Liver (tissue), 9 donors: Measurements from ENCODE around the gene TNKS2. TPM values are rescaled to one million over a fixed set of nuclear protein-coding genes. Genes with fewer than 3 reads are reported as not detected.

Experiments
- DNase-seq: peaks from one replicate; pipeline ENCODE4 v3.0.0-alpha.2; 2017; ENCODE audit warnings: low spot score
- H3K27ac ChIP-seq, 2 donors: one replicate each; pipeline ENCODE4 v1.7.0; 2013; ENCODE audit warnings: inconsistent platforms in 2 of 2, low read length in 2 of 2, control low read depth in 1 of 2, low read depth in 1 of 2, mild to moderate bottlenecking in 1 of 2
- H3K27me3 ChIP-seq, 4 donors: one replicate each; pipeline versions ENCODE4 v1.6.1 to v1.7.0; 2013; ENCODE audit warnings: low read length in 3 of 4, inconsistent platforms in 1 of 4, mild to moderate bottlenecking in 1 of 4, moderate library complexity in 1 of 4; ENCODE audit not compliant: control insufficient read depth in 4 of 4, insufficient read depth in 4 of 4
- H3K36me3 ChIP-seq, 4 donors: one replicate each; pipeline versions ENCODE4 v1.6.1 to v1.7.0; 2013; ENCODE audit warnings: low read length in 3 of 4, mild to moderate bottlenecking in 3 of 4, low read depth in 1 of 4, moderate library complexity in 1 of 4; ENCODE audit not compliant: control insufficient read depth in 4 of 4, insufficient read depth in 3 of 4
- H3K4me1 ChIP-seq, 4 donors: one replicate each; pipeline versions ENCODE4 v1.6.1 to v1.7.0; 2013; ENCODE audit warnings: low read length in 3 of 4, mild to moderate bottlenecking in 3 of 4, moderate library complexity in 1 of 4; ENCODE audit not compliant: control insufficient read depth in 4 of 4, insufficient read depth in 4 of 4
- H3K4me3 ChIP-seq, 3 donors: one replicate each; pipeline versions ENCODE4 v1.6.1 to v1.7.0; 2013; ENCODE audit warnings: low read length in 3 of 3, control low read depth in 1 of 3, low read depth in 1 of 3, mild to moderate bottlenecking in 1 of 3
- H3K9ac ChIP-seq, 2 donors: one replicate each; pipeline ENCODE4 v1.7.0; 2013; ENCODE audit warnings: low read length in 2 of 2, mild to moderate bottlenecking in 2 of 2, moderate library complexity in 2 of 2, control low read depth in 1 of 2, low read depth in 1 of 2
- H3K9me3 ChIP-seq, 4 donors: one replicate each; pipeline versions ENCODE4 v1.6.1 to v1.7.0; 2013; ENCODE audit warnings: low read length in 3 of 4; ENCODE audit not compliant: control insufficient read depth in 4 of 4
- EGR1 ChIP-seq, 2 donors: IDR thresholded peaks; 2 replicates each; pipeline ENCODE4 v1.6.1; 2016 to 2018; ENCODE audit warnings: antibody characterized with exemption in 2 of 2, low read depth in 2 of 2
- FOXA1 ChIP-seq: IDR thresholded peaks from 2 replicates; pipeline ENCODE4 v1.6.1; 2016; ENCODE audit warnings: antibody characterized with exemption
- FOXA2 ChIP-seq: IDR thresholded peaks from 2 replicates; pipeline ENCODE4 v1.6.1; 2016; ENCODE audit warnings: antibody characterized with exemption
- GABPA ChIP-seq, 2 donors: IDR thresholded peaks in 1 of 2; conservative IDR thresholded peaks in 1 of 2; 2 replicates each; pipeline ENCODE4 v1.6.1; 2016; ENCODE audit warnings: antibody characterized with exemption in 2 of 2, mild to moderate bottlenecking in 1 of 2, moderate library complexity in 1 of 2
- HNF4A ChIP-seq, 2 donors: conservative IDR thresholded peaks; 2 replicates each; pipeline ENCODE4 v1.6.1; 2016; ENCODE audit warnings: antibody characterized with exemption in 2 of 2, mild to moderate bottlenecking in 2 of 2
- HNF4G ChIP-seq: IDR thresholded peaks from 2 replicates; pipeline ENCODE4 v1.6.1; 2016; ENCODE audit warnings: antibody characterized with exemption
- JUND ChIP-seq, 2 donors: IDR thresholded peaks; 2 replicates each; pipeline ENCODE4 v1.6.1; 2016; ENCODE audit warnings: antibody characterized with exemption in 2 of 2
- MAX ChIP-seq: IDR thresholded peaks from 2 replicates; pipeline ENCODE4 v1.6.1; 2016; ENCODE audit warnings: antibody characterized with exemption
- NR2F2 ChIP-seq: IDR thresholded peaks from 2 replicates; pipeline ENCODE4 v1.6.1; 2016; ENCODE audit warnings: antibody characterized with exemption
- RXRA ChIP-seq, 2 donors: IDR thresholded peaks; 2 replicates each; pipeline ENCODE4 v1.6.1; 2017 to 2018; ENCODE audit warnings: antibody characterized with exemption in 2 of 2, mild to moderate bottlenecking in 1 of 2
- TAF1 ChIP-seq: conservative IDR thresholded peaks from 2 replicates; pipeline ENCODE4 v1.6.1; 2016; ENCODE audit warnings: antibody characterized with exemption, mild to moderate bottlenecking
- YY1 ChIP-seq: IDR thresholded peaks from 2 replicates; pipeline ENCODE4 v1.6.1; 2016; ENCODE audit warnings: antibody characterized with exemption, mild to moderate bottlenecking
- ZBTB33 ChIP-seq: IDR thresholded peaks from 2 replicates; pipeline ENCODE4 v1.6.1; 2016; ENCODE audit warnings: antibody characterized with exemption
- WGBS: extraction: QIAGEN DNeasy Blood & Tissue Kit; methylation state at CpG from one replicate; pipeline ENCODE4 v1.1.7; 2013; 5-methylcytosine and 5-hydroxymethylcytosine counted together
- polyA plus RNA-seq, 2 donors: library from polyadenylated mRNA; stranded (reverse) in 1 of 2; unstranded in 1 of 2; fragments of 200-250 nt in 1 of 2; fragments of >200 nt in 1 of 2; fragmentation: Nextera tagmentation in 1 of 2; extraction: Ambion mirVana in 1 of 2; gene quantifications; one replicate each; pipeline versions ENCODE4 v1.2.1 to v1.2.3, GENCODE V29; 2013 to 2015
- total RNA-seq, 2 donors: library from RNA; depleted of rRNA; stranded (reverse); fragments of >200 nt; gene quantifications; one replicate each; pipeline ENCODE4 v1.2.3, GENCODE V29; 2014
- TF ChIP-seq, protein P1 (sequence below): IDR thresholded peaks from 2 replicates; pipeline ENCODE4 v1.6.1; 2016; ENCODE audit warnings: antibody characterized with exemption, mild to moderate bottlenecking
- TF ChIP-seq, protein P2 (sequence below): fragments of 150-350 bp; IDR thresholded peaks from 2 replicates; pipeline ENCODE4 v1.5.1; 2017; ENCODE audit warnings: improper control_type of control experiment, low read depth, low read length; ENCODE audit not compliant: missing input control
- TF ChIP-seq, protein P3 (sequence below): IDR thresholded peaks from 2 replicates; pipeline ENCODE4 v1.6.1; 2016; ENCODE audit warnings: antibody characterized with exemption
- donor health status: healthy.
- donor health status: healthy.
- donor health status: healthy.
- donor health status: healthy.
- donor health status: healthy.

The TNKS2 gene
- total and polyA plus RNA-seq, 4 donors = 5.2 to 30.7 (median 18.2) TPM

DNA sequence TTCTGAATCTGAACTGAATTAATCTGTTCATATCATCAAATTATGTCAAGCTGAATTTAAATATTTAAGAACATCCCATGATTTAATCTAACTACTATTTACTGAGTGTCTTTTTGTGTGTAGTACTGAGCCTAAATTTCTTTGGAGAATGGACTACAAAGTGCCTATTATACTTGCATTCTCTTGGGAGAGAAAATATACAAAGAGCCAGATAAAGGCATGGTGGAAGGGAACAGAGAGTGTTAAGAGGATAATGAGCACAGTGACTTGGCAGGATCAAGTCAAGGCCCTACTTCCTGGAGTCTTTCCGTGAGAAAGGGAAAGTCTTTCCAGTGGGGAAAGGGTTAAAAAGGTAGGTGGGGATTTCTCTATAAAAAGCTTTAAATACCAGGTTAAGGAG is 15.0 kb downstream of the TNKS2 start (continued):
- TF ChIP-seq, protein P1, sequence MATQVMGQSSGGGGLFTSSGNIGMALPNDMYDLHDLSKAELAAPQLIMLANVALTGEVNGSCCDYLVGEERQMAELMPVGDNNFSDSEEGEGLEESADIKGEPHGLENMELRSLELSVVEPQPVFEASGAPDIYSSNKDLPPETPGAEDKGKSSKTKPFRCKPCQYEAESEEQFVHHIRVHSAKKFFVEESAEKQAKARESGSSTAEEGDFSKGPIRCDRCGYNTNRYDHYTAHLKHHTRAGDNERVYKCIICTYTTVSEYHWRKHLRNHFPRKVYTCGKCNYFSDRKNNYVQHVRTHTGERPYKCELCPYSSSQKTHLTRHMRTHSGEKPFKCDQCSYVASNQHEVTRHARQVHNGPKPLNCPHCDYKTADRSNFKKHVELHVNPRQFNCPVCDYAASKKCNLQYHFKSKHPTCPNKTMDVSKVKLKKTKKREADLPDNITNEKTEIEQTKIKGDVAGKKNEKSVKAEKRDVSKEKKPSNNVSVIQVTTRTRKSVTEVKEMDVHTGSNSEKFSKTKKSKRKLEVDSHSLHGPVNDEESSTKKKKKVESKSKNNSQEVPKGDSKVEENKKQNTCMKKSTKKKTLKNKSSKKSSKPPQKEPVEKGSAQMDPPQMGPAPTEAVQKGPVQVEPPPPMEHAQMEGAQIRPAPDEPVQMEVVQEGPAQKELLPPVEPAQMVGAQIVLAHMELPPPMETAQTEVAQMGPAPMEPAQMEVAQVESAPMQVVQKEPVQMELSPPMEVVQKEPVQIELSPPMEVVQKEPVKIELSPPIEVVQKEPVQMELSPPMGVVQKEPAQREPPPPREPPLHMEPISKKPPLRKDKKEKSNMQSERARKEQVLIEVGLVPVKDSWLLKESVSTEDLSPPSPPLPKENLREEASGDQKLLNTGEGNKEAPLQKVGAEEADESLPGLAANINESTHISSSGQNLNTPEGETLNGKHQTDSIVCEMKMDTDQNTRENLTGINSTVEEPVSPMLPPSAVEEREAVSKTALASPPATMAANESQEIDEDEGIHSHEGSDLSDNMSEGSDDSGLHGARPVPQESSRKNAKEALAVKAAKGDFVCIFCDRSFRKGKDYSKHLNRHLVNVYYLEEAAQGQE = no peak

GRCh38 chr10:91816981-91817380 is 18.8 kb downstream of the TNKS2 start:
- no peak for DNase-seq
- TF ChIP-seq JUND (IDR thresholded peaks at IDR 0.05) (no peak), FOXA2 (no peak), MAX (no peak), GABPA (IDR thresholded peaks at IDR 0.05 in 1 of 2, conservative IDR thresholded peaks at IDR 0.05 in 1 of 2) (no peak), FOXA1 (no peak), EGR1 (IDR thresholded peaks at IDR 0.05; ENCODE audit: low read depth in 2 of 2) (no peak), YY1 (no peak), HNF4G (no peak), NR2F2 (no peak), RXRA (IDR thresholded peaks at IDR 0.05) (no peak), ZBTB33 (no peak), HNF4A (conservative IDR thresholded peaks at IDR 0.05) (no peak), TAF1 (no peak)
- TF ChIP-seq, protein P2, sequence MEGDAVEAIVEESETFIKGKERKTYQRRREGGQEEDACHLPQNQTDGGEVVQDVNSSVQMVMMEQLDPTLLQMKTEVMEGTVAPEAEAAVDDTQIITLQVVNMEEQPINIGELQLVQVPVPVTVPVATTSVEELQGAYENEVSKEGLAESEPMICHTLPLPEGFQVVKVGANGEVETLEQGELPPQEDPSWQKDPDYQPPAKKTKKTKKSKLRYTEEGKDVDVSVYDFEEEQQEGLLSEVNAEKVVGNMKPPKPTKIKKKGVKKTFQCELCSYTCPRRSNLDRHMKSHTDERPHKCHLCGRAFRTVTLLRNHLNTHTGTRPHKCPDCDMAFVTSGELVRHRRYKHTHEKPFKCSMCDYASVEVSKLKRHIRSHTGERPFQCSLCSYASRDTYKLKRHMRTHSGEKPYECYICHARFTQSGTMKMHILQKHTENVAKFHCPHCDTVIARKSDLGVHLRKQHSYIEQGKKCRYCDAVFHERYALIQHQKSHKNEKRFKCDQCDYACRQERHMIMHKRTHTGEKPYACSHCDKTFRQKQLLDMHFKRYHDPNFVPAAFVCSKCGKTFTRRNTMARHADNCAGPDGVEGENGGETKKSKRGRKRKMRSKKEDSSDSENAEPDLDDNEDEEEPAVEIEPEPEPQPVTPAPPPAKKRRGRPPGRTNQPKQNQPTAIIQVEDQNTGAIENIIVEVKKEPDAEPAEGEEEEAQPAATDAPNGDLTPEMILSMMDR = no peak
- TF ChIP-seq, protein P3, sequence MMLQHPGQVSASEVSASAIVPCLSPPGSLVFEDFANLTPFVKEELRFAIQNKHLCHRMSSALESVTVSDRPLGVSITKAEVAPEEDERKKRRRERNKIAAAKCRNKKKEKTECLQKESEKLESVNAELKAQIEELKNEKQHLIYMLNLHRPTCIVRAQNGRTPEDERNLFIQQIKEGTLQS = no peak
- Histone ChIP-seq H3K36me3 (peaks cover 7 to 65% (median 55%) of the 10 kb centered on the region in 4 donors), H3K4me1 (no peaks in the 10 kb centered on the region), H3K9me3 (no peaks in the 10 kb centered on the region), H3K27me3 (no peaks in the 10 kb centered on the region), H3K27ac (no peak overlapping the region), H3K4me3 (no peak overlapping the region), H3K9ac (no peak overlapping the region)
- 88% methylated on average over 2 of the region's 2 CpGs for WGBS
